Adrenal gland (tissue), 12 donors: ENCODE results near the gene GALP. TPM values are rescaled to one million over a fixed set of nuclear protein-coding genes. Genes with fewer than 3 reads are reported as not detected.
A peak's percentile ranks its signal among the peaks of the same experiment; 100 is the strongest.
"Not testable (repeated sequence)": the region's sequence is repeated elsewhere in the genome, so short reads cannot be mapped to it uniquely, and the experiment has no call there.

Experiments
- DNase-seq, 7 donors: peaks; one replicate each; pipeline ENCODE4 v3.0.0-alpha.2; 2019 to 2020
- H3K27ac ChIP-seq, 5 donors: fragments of 200-600 bp; sonication (generic) in 4 of 5; 1 replicate in 3 of 5; 2 replicates in 2 of 5; pipeline versions ENCODE4 v1.5.1 to v1.8.0; 2016 to 2020; ENCODE audit warnings: mild to moderate bottlenecking in 1 of 5
- H3K27me3 ChIP-seq: fragments of 200-600 bp; 2 replicates; pipeline ENCODE4 v1.8.0; 2021
- H3K36me3 ChIP-seq, 2 donors: fragments of 200-600 bp; replicated peaks in 1 of 2; 1 replicate in 1 of 2; 2 replicates in 1 of 2; pipeline versions ENCODE4 v1.5.1 to v1.8.0; 2018 to 2022
- H3K4me1 ChIP-seq, 2 donors: fragments of 200-600 bp; replicated peaks in 1 of 2; 1 replicate in 1 of 2; 2 replicates in 1 of 2; pipeline versions ENCODE4 v1.5.1 to v1.8.0; 2018 to 2021
- H3K4me3 ChIP-seq, 4 donors: fragments of 200-600 bp; sonication (generic) in 3 of 4; one replicate each; pipeline ENCODE4 v1.5.1; 2016 to 2018
- H3K9me3 ChIP-seq, 3 donors: fragments of 200-600 bp; sonication (generic) in 1 of 3; replicated peaks in 1 of 3; 1 replicate in 2 of 3; 2 replicates in 1 of 3; pipeline versions ENCODE4 v1.5.1 to v1.8.0; 2016 to 2021
- POLR2A ChIP-seq, 2 donors: fragments of 450-650 bp; IDR thresholded peaks; one replicate each; pipeline ENCODE4 v1.6.1; 2017; ENCODE audit warnings: antibody characterized with exemption in 2 of 2, mild to moderate bottlenecking in 2 of 2, moderate library complexity in 1 of 2
- WGBS, 4 donors: extraction: QIAGEN DNeasy Blood & Tissue Kit in 2 of 4; methylation state at CpG; one replicate each; pipeline versions ENCODE4 v1.1.5 to v1.1.7; 2013 to 2017; 5-methylcytosine and 5-hydroxymethylcytosine counted together
- intact Hi-C, 2 donors: fragments of 100-400 bp; cut with DNase I; formaldehyde crosslinking; loops; one replicate each; pipeline versions ENCODE4 v1.14.1 to v1.15.0; 2022 to 2023
- polyA plus RNA-seq, 3 donors: library from polyadenylated mRNA; stranded (reverse); fragments of 200-250 nt in 2 of 3; fragments of 350-450 nt in 1 of 3; fragmentation: Illumina TruSeq in 1 of 3; extraction: RNeasy Lipid Tissue Mini Kit (QIAGEN cat#74804) in 1 of 3; gene quantifications; one replicate each; pipeline ENCODE4 v1.2.3, GENCODE V29; 2013 to 2014
- small RNA-seq, 2 donors: library from RNA; depleted of rRNA; stranded (forward); fragments of <200 nt; gene quantifications; one replicate each; pipeline ENCODE3, GENCODE V24; 2016
- total RNA-seq, 9 donors: library from RNA; depleted of rRNA in 4 of 9; stranded (reverse); fragments of >200 nt in 4 of 9; fragments of 120-200 nt in 1 of 9; fragmentation: NEBNext Ultra II Directional in 1 of 9; extraction: Animal tissue kit (Norgen Biotek cat#: 25700) in 1 of 9; gene quantifications; one replicate each; pipeline versions ENCODE4 v1.1.0 to v1.2.4, GENCODE V29; 2013 to 2023
- TF ChIP-seq, protein P1 (sequence below), 6 experiments: fragments of 450-650 bp in 4 of 6; fragments of 200-600 bp in 2 of 6; sonication (generic) in 1 of 6; IDR thresholded peaks; 1 replicate in 5 of 6; 2 replicates in 1 of 6; pipeline versions ENCODE4 v1.5.1 to v1.8.0; 2016 to 2021; ENCODE audit warnings: antibody characterized with exemption in 6 of 6, mild to moderate bottlenecking in 2 of 6, moderate library complexity in 1 of 6
- donor health status: healthy with polysubstance abuse.
- donor health status: Bipolar disorder and iron deficiency.
- donor health status: DM: yes; HTN: yes; CAD: no.
- donor health status: DM: no; HTN: no; CAD: no.
- donor health status: DM: no; HTN: no; CAD: no.
- donor health status: DM: yes; HTN: yes; CAD: no.

The GALP gene
- total and polyA plus RNA-seq, 12 donors = not detected

DNA sequence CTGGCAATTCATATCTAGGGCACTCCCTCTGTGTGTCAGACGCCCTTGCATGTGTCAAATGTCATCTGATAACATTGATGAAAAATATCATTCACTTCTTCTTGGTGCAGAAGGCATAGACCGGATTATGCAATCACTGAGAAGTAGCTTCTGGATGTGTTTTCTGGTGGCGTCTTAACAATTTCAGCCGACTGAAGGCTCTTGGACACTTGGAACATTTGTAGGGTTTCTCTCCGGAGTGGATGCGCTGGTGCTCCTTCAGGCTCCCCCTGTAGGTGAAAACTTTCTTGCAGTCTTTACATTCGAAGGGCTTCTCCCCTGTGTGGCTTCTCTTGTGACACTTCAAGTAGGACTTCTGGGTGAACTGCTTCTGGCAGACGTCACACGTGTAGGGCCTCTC lies 45.6 kb downstream of the GALP start:
- H3K27ac ChIP-seq, H3K4me1 ChIP-seq, H3K27me3 ChIP-seq, H3K4me3 ChIP-seq, H3K9me3 ChIP-seq, intact Hi-C loops, H3K36me3 ChIP-seq: not testable (repeated sequence)
- TF ChIP-seq, protein P1, sequence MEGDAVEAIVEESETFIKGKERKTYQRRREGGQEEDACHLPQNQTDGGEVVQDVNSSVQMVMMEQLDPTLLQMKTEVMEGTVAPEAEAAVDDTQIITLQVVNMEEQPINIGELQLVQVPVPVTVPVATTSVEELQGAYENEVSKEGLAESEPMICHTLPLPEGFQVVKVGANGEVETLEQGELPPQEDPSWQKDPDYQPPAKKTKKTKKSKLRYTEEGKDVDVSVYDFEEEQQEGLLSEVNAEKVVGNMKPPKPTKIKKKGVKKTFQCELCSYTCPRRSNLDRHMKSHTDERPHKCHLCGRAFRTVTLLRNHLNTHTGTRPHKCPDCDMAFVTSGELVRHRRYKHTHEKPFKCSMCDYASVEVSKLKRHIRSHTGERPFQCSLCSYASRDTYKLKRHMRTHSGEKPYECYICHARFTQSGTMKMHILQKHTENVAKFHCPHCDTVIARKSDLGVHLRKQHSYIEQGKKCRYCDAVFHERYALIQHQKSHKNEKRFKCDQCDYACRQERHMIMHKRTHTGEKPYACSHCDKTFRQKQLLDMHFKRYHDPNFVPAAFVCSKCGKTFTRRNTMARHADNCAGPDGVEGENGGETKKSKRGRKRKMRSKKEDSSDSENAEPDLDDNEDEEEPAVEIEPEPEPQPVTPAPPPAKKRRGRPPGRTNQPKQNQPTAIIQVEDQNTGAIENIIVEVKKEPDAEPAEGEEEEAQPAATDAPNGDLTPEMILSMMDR (IDR thresholded peaks at IDR 0.05) = peak in 3 of 6 experiments; percentile 13 to 26 (median 24)
- DNase-seq = peak in 3 of 7 donors; percentile 8 to 26 (median 19)
- 43 to 49% (median 46%) methylated on average over 8 to 9 of the region's 9 CpGs for WGBS, 4 donors

DNA sequence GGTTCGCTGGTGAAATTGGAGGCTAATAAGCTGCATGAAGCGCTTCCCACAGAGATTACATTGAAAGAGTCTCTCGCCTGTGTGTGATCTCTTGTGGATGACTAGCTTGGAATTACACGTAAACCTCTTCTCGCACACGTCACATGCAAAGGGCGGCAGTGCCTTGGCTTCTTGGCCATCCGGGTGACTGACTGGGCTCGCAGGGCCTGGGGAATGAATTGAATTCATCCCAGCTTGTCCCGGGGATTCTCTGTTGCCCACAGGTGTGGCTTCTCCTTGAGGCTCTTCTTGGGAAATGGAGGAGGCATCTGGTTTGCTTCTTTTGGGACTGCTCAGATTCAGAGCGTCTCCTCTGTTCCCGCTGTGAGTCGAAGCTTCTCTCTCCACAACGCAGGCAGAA lies 46.0 kb downstream of the GALP start:
- no peak for TF ChIP-seq POLR2A (IDR thresholded peaks at IDR 0.05)
- TF ChIP-seq, protein P1 (IDR thresholded peaks at IDR 0.05) = no peak
- Histone ChIP-seq H3K9me3 (no peaks in the 10 kb centered on the region), H3K36me3 (no peaks in the 10 kb centered on the region), H3K27me3 (no peaks in the 10 kb centered on the region), H3K4me1 (peaks cover 5 to 8% of the 10 kb centered on the region in 2 donors), H3K27ac (no peak overlapping the region), H3K4me3 (no peak overlapping the region)
- DNase-seq = no peak
- intact Hi-C loops = no loop called here
- 94 to 98% (median 96%) methylated on average over 13 to 14 of the region's 14 CpGs for WGBS, 4 donors

DNA sequence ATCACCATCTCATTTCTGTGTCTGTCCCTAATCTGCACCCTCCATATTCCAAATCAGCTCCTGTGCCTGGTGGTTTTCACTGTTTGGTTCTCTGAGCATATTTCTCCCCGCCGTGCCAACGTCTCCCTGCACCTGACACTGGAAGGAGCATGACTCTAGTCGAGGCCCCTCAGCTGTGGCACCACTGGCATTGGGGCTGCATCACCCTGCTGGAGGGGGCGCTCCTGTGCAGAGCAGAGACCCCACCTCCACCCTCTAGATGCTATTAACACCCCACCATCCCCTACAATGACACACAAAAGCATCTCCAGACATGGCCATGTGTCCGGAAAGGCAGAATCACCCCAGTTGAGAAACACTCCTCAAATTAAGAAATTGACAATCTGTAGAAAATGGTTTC lies 47.1 kb downstream of the GALP start:
- Histone ChIP-seq H3K27me3 (no peaks in the 10 kb centered on the region), H3K27ac (no peak overlapping the region), H3K9me3 (no peaks in the 10 kb centered on the region), H3K4me3 (no peak overlapping the region), H3K36me3 (no peaks in the 10 kb centered on the region), H3K4me1 (no peaks in the 10 kb centered on the region)
- DNase-seq = no peak
- intact Hi-C loops = no loop called here
- no peak for TF ChIP-seq POLR2A (IDR thresholded peaks at IDR 0.05)
- TF ChIP-seq, protein P1 (IDR thresholded peaks at IDR 0.05) = no peak
- 86 to 98% (median 90%) methylated on average over 5 to 6 of the region's 6 CpGs for WGBS, 4 donors

DNA sequence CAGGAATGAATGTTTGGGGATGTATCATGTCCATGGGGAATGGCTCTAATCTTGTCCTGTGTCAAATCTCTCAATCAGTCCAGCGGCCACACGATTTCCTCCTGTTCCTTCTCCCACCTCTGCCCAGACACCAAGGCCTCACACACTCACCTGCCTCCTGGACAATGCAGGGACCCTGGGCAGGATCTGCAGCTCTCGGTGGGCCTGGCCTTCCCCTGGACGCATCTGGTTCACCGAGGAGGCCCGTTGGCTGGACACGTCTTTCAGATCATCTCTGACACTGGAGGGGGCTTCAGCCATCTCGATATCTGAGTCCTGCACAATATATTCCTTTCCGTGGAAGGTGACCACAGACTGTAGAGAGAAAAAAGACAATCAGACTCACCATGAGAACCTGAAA lies 47.7 kb downstream of the GALP start:
- H3K4me1 ChIP-seq = no peaks in the 10 kb centered on the region
- no peak for DNase-seq
- H3K9me3 ChIP-seq = no peaks in the 10 kb centered on the region
- no peak overlapping the region for H3K27ac ChIP-seq
- no peaks in the 10 kb centered on the region for H3K36me3 ChIP-seq
- intact Hi-C loops = no loop called here
- TF ChIP-seq POLR2A (IDR thresholded peaks at IDR 0.05) = no peak
- TF ChIP-seq, protein P1 (IDR thresholded peaks at IDR 0.05) = no peak
- WGBS, 4 donors = 91 to 97% (median 95%) methylated on average over 9 of the region's 9 CpGs
- H3K27me3 ChIP-seq = no peaks in the 10 kb centered on the region
- H3K4me3 ChIP-seq = no peak overlapping the region

Small RNA genes within 50 kb of the gene (small RNA-seq; reads per million reads assigned to genes)
- gene AC024580.2 = 0 reads per million in 2 donors

Other genes starting within 250 kb of the GALP start
- gene NLRP13, start 243.7 kb upstream of the GALP start, total RNA-seq = not detected
- gene NLRP13, start 243.7 kb upstream of the GALP start, polyA plus RNA-seq = not detected
- not detected for gene NLRP8, start 228.2 kb upstream of the GALP start, total RNA-seq
- not detected for gene NLRP8, start 228.2 kb upstream of the GALP start, polyA plus RNA-seq
- gene NLRP5, start 189.2 kb upstream of the GALP start, total RNA-seq = not detected
- gene NLRP5, start 189.2 kb upstream of the GALP start, polyA plus RNA-seq = not detected
- gene ZNF787, start 54.7 kb upstream of the GALP start, total RNA-seq = 10 to 100 TPM in 8 of 9 donors, 1 to 10 TPM in 1; 8.5 to 51.5 (median 26.7) TPM
- 10 to 100 TPM in 2 of 3 donors, 1 to 10 TPM in 1; 4.6 to 44.7 (median 31.0) TPM for gene ZNF787, start 54.7 kb upstream of the GALP start, polyA plus RNA-seq
- gene ZNF444, start 34.7 kb upstream of the GALP start, total RNA-seq = 10 to 100 TPM; 19.5 to 66.3 (median 34.3) TPM
- gene ZNF444, start 34.7 kb upstream of the GALP start, polyA plus RNA-seq = 10 to 100 TPM in 2 of 3 donors, 1 to 10 TPM in 1; 7.2 to 63.9 (median 39.4) TPM
- under 1 TPM in 2 of 9 donors, not detected in 7; 0.11 to 0.19 TPM for gene ZSCAN5B, start 21.8 kb downstream of the GALP start, total RNA-seq
- gene ZSCAN5B, start 21.8 kb downstream of the GALP start, polyA plus RNA-seq = under 1 TPM in 2 of 3 donors, not detected in 1; 0.09 to 0.13 TPM
- not detected for gene ZSCAN5C, start 26.3 kb downstream of the GALP start, total RNA-seq
- not detected for gene ZSCAN5C, start 26.3 kb downstream of the GALP start, polyA plus RNA-seq
- under 1 TPM in 4 of 9 donors, not detected in 5; 0.33 to 0.69 (median 0.50) TPM for gene EDDM13, start 96.7 kb downstream of the GALP start, total RNA-seq
- 1 to 10 TPM in 1 of 3 donors, under 1 TPM in 1, not detected in 1; 0.64 to 1.0 TPM for gene EDDM13, start 96.7 kb downstream of the GALP start, polyA plus RNA-seq
- gene ZSCAN5A, start 138.8 kb downstream of the GALP start, total RNA-seq = 10 to 100 TPM in 3 of 9 donors, 1 to 10 TPM in 6; 4.8 to 20.1 (median 8.1) TPM
- gene ZSCAN5A, start 138.8 kb downstream of the GALP start, polyA plus RNA-seq = 10 to 100 TPM in 1 of 3 donors, 1 to 10 TPM in 2; 4.5 to 10.9 (median 8.2) TPM
- gene ZNF582, start 217.5 kb downstream of the GALP start, total RNA-seq = 1 to 10 TPM; 3.6 to 9.7 (median 6.0) TPM
- 1 to 10 TPM; 7.6 to 8.8 (median 8.7) TPM for gene ZNF582, start 217.5 kb downstream of the GALP start, polyA plus RNA-seq
- 10 to 100 TPM in 1 of 9 donors, 1 to 10 TPM in 8; 4.0 to 11.0 (median 6.3) TPM for gene ZNF583, start 228.3 kb downstream of the GALP start, total RNA-seq
- gene ZNF583, start 228.3 kb downstream of the GALP start, polyA plus RNA-seq = 10 to 100 TPM in 1 of 3 donors, 1 to 10 TPM in 2; 1.5 to 10.1 (median 2.7) TPM